AG04450 (cell line): ENCODE results near the gene FBXO9. TPM values are rescaled to one million over a fixed set of nuclear protein-coding genes. Genes with fewer than 3 reads are reported as not detected.
A peak's percentile ranks its signal among the peaks of the same experiment; 100 is the strongest.

Experiments
- CTCF ChIA-PET: fragments of 300-600, 350-600 bp; formaldehyde crosslinking; extraction: SDS; loops from one replicate; lab custom pipeline; 2022; ENCODE audit warnings: antibody characterized with exemption, inconsistent platforms; lab: Charles Lee
- POLR2A ChIA-PET: fragments of 350-600 bp; formaldehyde crosslinking; extraction: SDS; loops from one replicate; lab custom pipeline; 2021; ENCODE audit warnings: antibody characterized with exemption, inconsistent platforms; lab: Yijun Ruan, JAX
- DNase-seq: peaks from one replicate; pipeline ENCODE4 v3.0.0-alpha.2; 2011; ENCODE audit warnings: low read depth, low spot score
- H3K27ac ChIP-seq: one replicate; pipeline ENCODE4 v1.5.1; 2012; ENCODE audit warnings: low read depth, low read length, control low read depth
- H3K27me3 ChIP-seq: one replicate; pipeline ENCODE4 v1.6.0; 2012; ENCODE audit warnings: low read length; ENCODE audit not compliant: control insufficient read depth, insufficient read depth
- H3K4me3 ChIP-seq: 2 replicates; pipeline ENCODE4 v1.5.1; 2011; ENCODE audit warnings: mild to moderate bottlenecking, low read depth, low read length, control low read depth
- H3K9me3 ChIP-seq: 2 replicates; pipeline ENCODE4 v1.5.1; 2012; ENCODE audit warnings: low read length; ENCODE audit not compliant: control insufficient read depth, insufficient read depth
- polyA plus RNA-seq: library from polyadenylated mRNA; depleted of rRNA; stranded (reverse); fragments of >200 nt; gene quantifications from 2 replicates; pipeline ENCODE4 v1.2.3, GENCODE V29; 2011
- TF ChIP-seq, protein P1 (sequence below): IDR thresholded peaks from 2 replicates; pipeline ENCODE4 v1.5.1; 2011; ENCODE audit warnings: low read depth, low read length, control low read depth, inconsistent platforms

The FBXO9 gene
- polyA plus RNA-seq, 1 experiment: 90.2 TPM

GRCh38 chr6:53066077-53066417 lies 843 bp downstream of the FBXO9 start:
- ChIA-PET POLR2A (interaction anchor here (1.6 kb wide), 1 partner anchor 72 kb away, joined by 7 read pairs; no protein-coding TSS in a partner anchor), CTCF (interaction anchor here (0.7 to 4.4 kb wide), 4 partner anchors 71 to 658 kb away, joined by 3 to 45 read pairs (median 6); partner anchors contain the start of gene GSTA4)
- H3K27me3 ChIP-seq: no peaks in the 10 kb centered on the region
- TF ChIP-seq, protein P1, sequence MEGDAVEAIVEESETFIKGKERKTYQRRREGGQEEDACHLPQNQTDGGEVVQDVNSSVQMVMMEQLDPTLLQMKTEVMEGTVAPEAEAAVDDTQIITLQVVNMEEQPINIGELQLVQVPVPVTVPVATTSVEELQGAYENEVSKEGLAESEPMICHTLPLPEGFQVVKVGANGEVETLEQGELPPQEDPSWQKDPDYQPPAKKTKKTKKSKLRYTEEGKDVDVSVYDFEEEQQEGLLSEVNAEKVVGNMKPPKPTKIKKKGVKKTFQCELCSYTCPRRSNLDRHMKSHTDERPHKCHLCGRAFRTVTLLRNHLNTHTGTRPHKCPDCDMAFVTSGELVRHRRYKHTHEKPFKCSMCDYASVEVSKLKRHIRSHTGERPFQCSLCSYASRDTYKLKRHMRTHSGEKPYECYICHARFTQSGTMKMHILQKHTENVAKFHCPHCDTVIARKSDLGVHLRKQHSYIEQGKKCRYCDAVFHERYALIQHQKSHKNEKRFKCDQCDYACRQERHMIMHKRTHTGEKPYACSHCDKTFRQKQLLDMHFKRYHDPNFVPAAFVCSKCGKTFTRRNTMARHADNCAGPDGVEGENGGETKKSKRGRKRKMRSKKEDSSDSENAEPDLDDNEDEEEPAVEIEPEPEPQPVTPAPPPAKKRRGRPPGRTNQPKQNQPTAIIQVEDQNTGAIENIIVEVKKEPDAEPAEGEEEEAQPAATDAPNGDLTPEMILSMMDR: peak; percentile 19
- no peaks in the 10 kb centered on the region for H3K9me3 ChIP-seq
- H3K4me3 ChIP-seq: peak overlapping the region; percentile 76
- DNase-seq: no peak
- H3K27ac ChIP-seq: peak overlapping the region; percentile 12

DNA sequence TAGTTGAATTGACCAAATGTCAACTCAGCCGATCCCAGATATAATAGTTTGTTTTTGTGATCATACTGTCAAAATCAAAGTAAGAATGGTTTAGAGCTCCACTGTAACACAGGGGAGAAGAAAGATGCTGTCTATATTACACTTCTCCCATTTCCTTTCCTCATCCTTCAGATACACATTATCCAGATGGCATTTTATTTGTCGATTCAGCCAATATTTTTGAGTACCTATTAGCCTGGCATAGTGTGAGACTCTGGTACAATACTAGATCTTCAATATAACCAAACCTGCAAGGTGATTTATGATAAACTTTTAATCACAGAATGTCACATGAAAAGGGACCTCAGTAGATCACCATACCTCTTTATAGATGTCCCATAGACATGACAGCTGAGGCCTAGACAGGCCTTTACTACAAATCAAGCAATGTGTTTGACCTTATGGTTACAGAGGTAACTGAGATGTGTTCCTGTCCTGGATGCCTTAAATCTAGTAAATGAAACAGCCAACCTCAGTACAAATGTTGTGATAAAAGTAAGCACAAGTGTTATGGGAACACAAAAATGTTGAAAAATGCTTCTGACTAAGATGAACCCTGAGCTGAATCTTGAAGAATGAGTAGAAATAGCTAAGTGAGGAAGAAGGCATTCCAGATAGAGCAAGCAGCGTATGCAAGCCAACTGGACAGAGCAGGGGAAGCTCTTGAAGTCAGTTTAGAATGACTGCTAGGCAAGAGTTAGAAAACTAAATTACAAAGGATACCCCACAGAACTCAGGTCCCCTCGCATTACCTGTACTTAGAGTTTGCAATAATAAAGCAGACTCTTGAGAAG lies 1.9 kb downstream of the FBXO9 start:
- Histone ChIP-seq H3K27ac (no peak overlapping the region), H3K4me3 (peak overlapping the region; percentile 23; the same call in 1 of the 2 replicates), H3K27me3 (no peaks in the 10 kb centered on the region), H3K9me3 (no peaks in the 10 kb centered on the region)
- TF ChIP-seq, protein P1: no peak
- POLR2A ChIA-PET: no interaction called here
- no peak for DNase-seq
- CTCF ChIA-PET: interaction anchor here (0.6 to 4.4 kb wide), 9 partner anchors 13 to 659 kb away, joined by 3 to 45 read pairs (median 4); partner anchors contain the start of gene GSTA4

GRCh38 chr6:53067849-53068361 lies 2.7 kb downstream of the FBXO9 start:
- Histone ChIP-seq H3K4me3 (no peak overlapping the region), H3K9me3 (no peaks in the 10 kb centered on the region), H3K27me3 (no peaks in the 10 kb centered on the region), H3K27ac (no peak overlapping the region)
- TF ChIP-seq, protein P1: no peak
- no peak for DNase-seq
- ChIA-PET POLR2A (interaction anchor here (0.6 to 0.7 kb wide), 2 partner anchors 73 to 75 kb away, joined by 4 to 7 read pairs; partner anchors contain the start of gene GSTA4), CTCF (interaction anchor here (0.6 to 4.4 kb wide), 9 partner anchors 12 to 581 kb away, joined by 3 to 45 read pairs (median 4); partner anchors contain the start of gene GSTA4)

GRCh38 chr6:53069427-53069826 lies 4.2 kb downstream of the FBXO9 start:
- POLR2A ChIA-PET: no interaction called here

More at GRCh38 chr6:53069427-53069826, 4.2 kb downstream of the FBXO9 start:
- Histone ChIP-seq H3K4me3 (no peak overlapping the region), H3K27ac (no peak overlapping the region), H3K27me3 (no peaks in the 10 kb centered on the region), H3K9me3 (no peaks in the 10 kb centered on the region)
- TF ChIP-seq, protein P1: no peak
- DNase-seq: no peak
- CTCF ChIA-PET: interaction anchor here (4.4 kb wide), 1 partner anchor 74 kb away, joined by 45 read pairs; the partner anchor contains the start of gene GSTA4
